Activated CD4-positive, alpha-beta memory T cell treated with anti-CD3 and anti-CD28 coated beads, Interleukin-2, amount 10 ng/mL, durations not matched to agents 7 days and 5 days (primary cell): ENCODE results near the gene GRM1. TPM values are rescaled to one million over a fixed set of nuclear protein-coding genes. Genes with fewer than 3 reads are reported as not detected.

Experiments
- CTCF ChIA-PET: fragments of 350-600 bp; sonication (Branson Sonifier 250); formaldehyde crosslinking; loops from one replicate; lab custom pipeline; 2021; ENCODE audit warnings: antibody characterized with exemption, inconsistent platforms; lab: Charles Lee
- POLR2A ChIA-PET: fragments of 350-600 bp; sonication (Branson Sonifier 250); formaldehyde crosslinking; loops from one replicate; lab custom pipeline; 2021; ENCODE audit warnings: antibody characterized with exemption; lab: Charles Lee
- DNase-seq: peaks from one replicate; pipeline ENCODE4 v3.0.0-alpha.2; 2020
- H3K27ac Mint-ChIP-seq: one replicate; pipeline ENCODE4 v1.8.0; 2021; ENCODE audit warnings: mild to moderate bottlenecking, mixed read lengths
- H3K27me3 Mint-ChIP-seq: one replicate; pipeline ENCODE4 v1.8.0; 2021; ENCODE audit warnings: mixed read lengths
- H3K36me3 Mint-ChIP-seq: one replicate; pipeline ENCODE4 v1.8.0; 2021; ENCODE audit warnings: low read depth, mixed read lengths
- H3K4me1 Mint-ChIP-seq: one replicate; pipeline ENCODE4 v1.8.0; 2021; ENCODE audit warnings: mixed read lengths
- H3K4me3 Mint-ChIP-seq: one replicate; pipeline ENCODE4 v1.8.0; 2021; ENCODE audit warnings: mild to moderate bottlenecking, mixed read lengths
- H3K9me3 Mint-ChIP-seq: one replicate; pipeline ENCODE4 v1.8.0; 2021; ENCODE audit warnings: mixed read lengths
- total RNA-seq, 2 experiments: library from RNA; stranded (reverse); gene quantifications; one replicate each; pipeline ENCODE4 v1.2.3, GENCODE V29; 2021

Gene GRM1
- total RNA-seq = not detected

GRCh38 chr6:146028851-146029572 lies at the start of gene GRM1:
GRM1 (plus strand) TSS chr6:146029062; CDS start chr6:146029518, 456 bp downstream.
- CTCF ChIA-PET = no interaction called here
- Mint-ChIP-seq H3K4me1 (peaks cover 2% of the 10 kb centered on the region), H3K27me3 (peaks cover 30% of the 10 kb centered on the region), H3K36me3 (no peaks in the 10 kb centered on the region), H3K27ac (no peak within 1 kb of the TSS), H3K9me3 (no peaks in the 10 kb centered on the region), H3K4me3 (no peak within 1 kb of the TSS)
- DNase-seq = no peak
- POLR2A ChIA-PET = interaction anchor here (1.3 kb wide), 1 partner anchor 294 kb away, joined by 3 read pairs; the partner anchor contains the start of gene EPM2A

GRCh38 chr6:146009338-146009737 lies 19.5 kb upstream of the GRM1 start:
- no peaks in the 10 kb centered on the region for H3K4me1 Mint-ChIP-seq
- CTCF ChIA-PET = no interaction called here
- no peaks in the 10 kb centered on the region for H3K9me3 Mint-ChIP-seq
- POLR2A ChIA-PET = no interaction called here
- no peak overlapping the region for H3K27ac Mint-ChIP-seq
- H3K36me3 Mint-ChIP-seq = no peaks in the 10 kb centered on the region
- DNase-seq = no peak
- no peaks in the 10 kb centered on the region for H3K27me3 Mint-ChIP-seq
- no peak overlapping the region for H3K4me3 Mint-ChIP-seq

- DNase-seq = no peak
- Mint-ChIP-seq H3K27ac (no peak overlapping the region), H3K9me3 (no peaks in the 10 kb centered on the region), H3K36me3 (no peaks in the 10 kb centered on the region), H3K4me1 (no peaks in the 10 kb centered on the region), H3K27me3 (no peaks in the 10 kb centered on the region), H3K4me3 (no peak overlapping the region)
- ChIA-PET POLR2A (no interaction called here), CTCF (no interaction called here)
Observed at GRCh38 chr6:146014233-146014632, 14.6 kb upstream of the GRM1 start.

- H3K27ac Mint-ChIP-seq = no peak overlapping the region
- no peaks in the 10 kb centered on the region for H3K4me1 Mint-ChIP-seq
- ChIA-PET POLR2A (no interaction called here), CTCF (no interaction called here)
- no peak for DNase-seq
- H3K4me3 Mint-ChIP-seq = no peak overlapping the region
- no peaks in the 10 kb centered on the region for H3K36me3 Mint-ChIP-seq
- no peaks in the 10 kb centered on the region for H3K27me3 Mint-ChIP-seq
- H3K9me3 Mint-ChIP-seq = no peaks in the 10 kb centered on the region
Observed at GRCh38 chr6:146017672-146018071, 11.2 kb upstream of the GRM1 start.

DNA sequence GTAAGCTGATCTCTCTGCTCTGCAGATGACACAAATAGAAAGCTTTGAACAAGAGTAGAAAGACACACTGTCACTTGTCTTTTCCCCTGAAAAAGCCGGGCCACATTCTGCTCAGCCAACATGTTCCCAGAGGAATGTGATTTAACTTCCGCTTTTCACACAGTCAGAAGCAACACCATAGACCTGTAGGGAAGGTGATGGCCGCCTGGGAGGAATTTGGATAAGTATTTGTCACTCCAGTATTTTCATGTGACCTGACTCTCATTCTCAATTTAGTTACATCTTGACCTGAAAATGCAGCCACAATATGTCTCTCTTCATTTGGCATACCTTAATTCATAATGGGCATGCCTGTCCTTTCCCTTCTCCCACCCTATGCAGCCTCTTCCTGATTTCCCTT lies 2.0 kb upstream of the GRM1 start:
- no peak for DNase-seq
- Mint-ChIP-seq H3K4me1 (peaks cover 2% of the 10 kb centered on the region), H3K36me3 (no peaks in the 10 kb centered on the region), H3K9me3 (no peaks in the 10 kb centered on the region), H3K27ac (no peak overlapping the region), H3K4me3 (no peak overlapping the region), H3K27me3 (peaks cover 30% of the 10 kb centered on the region)
- ChIA-PET POLR2A (no interaction called here), CTCF (no interaction called here)

GRCh38 chr6:146027586-146028251 lies 1.1 kb upstream of the GRM1 start:
- Mint-ChIP-seq H3K4me1 (peaks cover 2% of the 10 kb centered on the region), H3K27me3 (peaks cover 30% of the 10 kb centered on the region), H3K4me3 (no peak overlapping the region), H3K9me3 (no peaks in the 10 kb centered on the region), H3K36me3 (no peaks in the 10 kb centered on the region), H3K27ac (no peak overlapping the region)
- no peak for DNase-seq
- ChIA-PET CTCF (no interaction called here), POLR2A (no interaction called here)

DNA sequence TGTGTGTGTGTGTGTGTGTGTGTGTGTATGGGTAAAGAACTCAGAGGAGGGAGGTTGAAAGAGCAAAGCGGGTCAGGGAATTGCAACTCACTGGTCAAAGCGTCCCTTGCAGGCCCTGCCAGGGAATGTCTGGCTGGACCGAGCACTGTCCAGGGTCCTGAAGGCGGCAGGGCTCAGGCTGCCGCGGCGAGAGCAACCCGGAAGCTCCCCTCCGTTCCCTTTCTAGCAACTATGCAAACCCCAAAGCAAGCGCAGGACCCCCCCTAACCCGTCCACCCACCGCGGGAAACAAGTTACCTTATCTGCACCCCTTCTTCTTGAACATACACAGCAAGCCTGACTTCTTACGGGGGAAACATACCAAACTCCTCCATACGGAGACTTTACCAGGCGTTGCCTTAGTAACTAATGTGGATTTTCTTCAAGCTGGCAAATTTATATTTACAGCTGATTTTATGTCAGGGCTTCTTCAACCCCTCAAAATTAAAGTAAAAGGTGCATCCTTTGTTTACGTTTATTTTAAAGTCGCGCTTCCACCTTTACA lies 538 bp upstream of the GRM1 start:
- Mint-ChIP-seq H3K36me3 (no peaks in the 10 kb centered on the region), H3K4me3 (no peak overlapping the region), H3K27me3 (peaks cover 30% of the 10 kb centered on the region), H3K4me1 (peaks cover 2% of the 10 kb centered on the region), H3K9me3 (no peaks in the 10 kb centered on the region), H3K27ac (no peak overlapping the region)
- peak; percentile 46 for DNase-seq
- ChIA-PET POLR2A (interaction anchor here (1.3 kb wide), 1 partner anchor 293 kb away, joined by 3 read pairs; the partner anchor contains the start of gene EPM2A), CTCF (no interaction called here)

DNA sequence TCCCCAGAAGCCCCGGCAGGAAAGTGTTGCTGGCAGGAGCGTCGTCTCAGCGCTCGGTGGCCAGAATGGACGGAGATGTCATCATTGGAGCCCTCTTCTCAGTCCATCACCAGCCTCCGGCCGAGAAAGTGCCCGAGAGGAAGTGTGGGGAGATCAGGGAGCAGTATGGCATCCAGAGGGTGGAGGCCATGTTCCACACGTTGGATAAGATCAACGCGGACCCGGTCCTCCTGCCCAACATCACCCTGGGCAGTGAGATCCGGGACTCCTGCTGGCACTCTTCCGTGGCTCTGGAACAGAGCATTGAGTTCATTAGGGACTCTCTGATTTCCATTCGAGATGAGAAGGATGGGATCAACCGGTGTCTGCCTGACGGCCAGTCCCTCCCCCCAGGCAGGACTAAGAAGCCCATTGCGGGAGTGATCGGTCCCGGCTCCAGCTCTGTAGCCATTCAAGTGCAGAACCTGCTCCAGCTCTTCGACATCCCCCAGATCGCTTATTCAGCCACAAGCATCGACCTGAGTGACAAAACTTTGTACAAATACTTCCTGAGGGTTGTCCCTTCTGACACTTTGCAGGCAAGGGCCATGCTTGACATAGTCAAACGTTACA lies 817 bp downstream of the GRM1 start:
- no peak overlapping the region for H3K4me3 Mint-ChIP-seq
- H3K9me3 Mint-ChIP-seq = no peaks in the 10 kb centered on the region
- peaks cover 2% of the 10 kb centered on the region for H3K4me1 Mint-ChIP-seq
- CTCF ChIA-PET = no interaction called here
- no peaks in the 10 kb centered on the region for H3K36me3 Mint-ChIP-seq
- no peak overlapping the region for H3K27ac Mint-ChIP-seq
- POLR2A ChIA-PET = interaction anchor here (1.3 kb wide), 1 partner anchor 295 kb away, joined by 3 read pairs; the partner anchor contains the start of gene EPM2A
- H3K27me3 Mint-ChIP-seq = peaks cover 30% of the 10 kb centered on the region
- no peak for DNase-seq

DNA sequence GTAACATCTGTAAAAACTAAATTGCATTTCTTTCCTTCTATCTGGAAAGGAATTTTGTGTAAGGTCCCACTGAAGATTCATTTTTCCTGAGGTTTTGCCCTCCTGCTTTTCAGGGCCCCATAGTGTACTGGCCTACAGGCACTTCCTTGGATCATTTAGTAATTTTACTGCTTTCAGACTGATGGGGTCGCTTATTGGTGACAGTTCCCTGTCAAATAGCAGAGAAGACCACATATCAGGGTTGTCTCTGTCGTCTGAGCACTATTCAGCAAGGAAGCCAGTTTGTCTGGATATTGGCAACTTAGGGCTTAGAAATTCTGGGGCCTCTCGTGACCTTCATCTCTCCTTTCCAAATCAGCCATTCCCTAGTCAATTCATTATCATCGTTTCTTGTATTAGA lies 3.5 kb downstream of the GRM1 start:
- H3K4me1 Mint-ChIP-seq = peaks cover 2% of the 10 kb centered on the region

GRCh38 chr6:146040360-146040759 lies 11.5 kb downstream of the GRM1 start:
- Mint-ChIP-seq H3K4me3 (no peak overlapping the region), H3K9me3 (no peaks in the 10 kb centered on the region), H3K36me3 (no peaks in the 10 kb centered on the region), H3K4me1 (no peaks in the 10 kb centered on the region), H3K27me3 (no peaks in the 10 kb centered on the region), H3K27ac (no peak overlapping the region)
- ChIA-PET POLR2A (no interaction called here), CTCF (no interaction called here)
- DNase-seq = no peak

More for the DNA sequence above, 3.5 kb downstream of the GRM1 start:
- ChIA-PET POLR2A (no interaction called here), CTCF (no interaction called here)
- no peak for DNase-seq
- Mint-ChIP-seq H3K27me3 (peaks cover 25% of the 10 kb centered on the region), H3K9me3 (no peaks in the 10 kb centered on the region), H3K36me3 (no peaks in the 10 kb centered on the region), H3K27ac (no peak overlapping the region), H3K4me3 (no peak overlapping the region)

DNA sequence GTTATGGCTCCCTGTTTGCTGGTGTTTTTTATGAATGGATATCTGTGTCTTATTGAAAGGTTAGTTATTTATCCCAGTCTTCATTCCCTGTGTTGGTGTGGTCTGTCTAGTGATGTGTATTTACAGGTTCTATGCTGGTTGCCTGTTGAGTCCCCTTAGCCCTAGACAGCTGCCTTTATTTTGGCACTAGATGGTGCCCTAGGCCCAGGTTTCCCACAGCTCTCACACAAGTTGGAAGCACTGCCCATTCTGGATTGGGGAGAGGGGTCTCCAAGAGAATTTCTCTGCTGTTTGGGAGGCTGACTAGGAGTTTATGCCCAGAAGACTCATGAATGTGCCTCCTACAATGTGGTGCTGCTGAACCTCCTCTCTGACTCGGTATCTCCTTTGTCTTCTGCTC lies 12.4 kb downstream of the GRM1 start:
- Mint-ChIP-seq H3K36me3 (no peaks in the 10 kb centered on the region), H3K27ac (no peak overlapping the region), H3K27me3 (no peaks in the 10 kb centered on the region), H3K9me3 (no peaks in the 10 kb centered on the region), H3K4me3 (no peak overlapping the region), H3K4me1 (no peaks in the 10 kb centered on the region)
- no peak for DNase-seq
- ChIA-PET CTCF (interaction anchor here (0.8 kb wide), 1 partner anchor 51 kb away, joined by 3 read pairs; no protein-coding TSS in a partner anchor), POLR2A (no interaction called here)

GRCh38 chr6:146047371-146047770 lies 18.5 kb downstream of the GRM1 start:
- H3K9me3 Mint-ChIP-seq = no peaks in the 10 kb centered on the region
- no peak for DNase-seq
- H3K4me1 Mint-ChIP-seq = no peaks in the 10 kb centered on the region
- POLR2A ChIA-PET = no interaction called here
- no peak overlapping the region for H3K27ac Mint-ChIP-seq
- H3K27me3 Mint-ChIP-seq = no peaks in the 10 kb centered on the region
- CTCF ChIA-PET = no interaction called here
- no peaks in the 10 kb centered on the region for H3K36me3 Mint-ChIP-seq
- H3K4me3 Mint-ChIP-seq = no peak overlapping the region

- POLR2A ChIA-PET = no interaction called here
- Mint-ChIP-seq H3K27ac (no peak overlapping the region), H3K4me1 (no peaks in the 10 kb centered on the region), H3K36me3 (no peaks in the 10 kb centered on the region), H3K4me3 (no peak overlapping the region), H3K27me3 (no peaks in the 10 kb centered on the region), H3K9me3 (no peaks in the 10 kb centered on the region)
- CTCF ChIA-PET = no interaction called here
- DNase-seq = no peak
Observed at GRCh38 chr6:146050168-146050567, 21.3 kb downstream of the GRM1 start.
